HPDE6-E6E7 (cell line): Measurements from ENCODE around the gene UFM1.
"Not testable (repeated sequence)": the region's sequence is repeated elsewhere in the genome, so short reads cannot be mapped to it uniquely, and the experiment has no call there.

ENCODE experiments used
- DNase-seq: peaks from one replicate; pipeline ENCODE4 v3.0.0; 2011; ENCODE audit warnings: missing footprints; ENCODE audit errors: extremely low spot score

The UFM1 gene

DNA sequence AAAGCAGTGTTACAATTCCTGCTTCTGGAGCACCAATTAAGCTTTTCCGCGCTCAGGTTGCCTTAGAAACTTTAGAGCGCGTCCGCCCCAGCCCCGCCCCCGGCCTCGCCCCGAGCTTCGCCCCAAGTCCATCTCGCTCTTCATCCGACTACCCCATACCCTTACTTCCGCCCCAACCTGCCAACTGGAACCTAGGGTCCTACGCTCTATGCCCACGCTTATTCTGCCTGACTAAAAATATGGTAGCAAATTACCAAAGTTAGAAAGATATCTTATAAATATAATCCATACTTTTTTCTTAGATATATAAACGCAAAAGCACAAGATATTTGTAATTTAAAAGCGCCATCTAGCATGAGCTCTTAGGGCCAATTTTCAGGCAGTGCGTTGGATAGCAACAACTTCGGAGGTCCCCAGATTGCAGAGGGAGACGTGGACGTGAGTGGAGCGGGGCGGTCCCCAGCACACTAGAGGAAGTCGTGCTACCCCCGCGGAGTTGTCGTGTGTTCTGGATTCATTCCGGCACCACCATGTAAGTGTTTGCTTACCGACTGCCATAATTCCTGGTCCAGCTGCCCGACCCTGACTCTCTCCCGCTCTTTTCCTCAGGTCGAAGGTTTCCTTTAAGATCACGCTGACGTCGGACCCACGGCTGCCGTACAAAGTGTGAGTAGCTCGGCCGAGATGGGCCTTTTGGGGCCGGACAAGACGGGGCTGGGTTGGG is at the start of gene UFM1:
Gene UFM1 (plus strand): TSS at position 462 of the 724 bp plus-strand sequence. CDS start 69 bp downstream, at position 531.
- DNase-seq: peak; percentile 52

DNA sequence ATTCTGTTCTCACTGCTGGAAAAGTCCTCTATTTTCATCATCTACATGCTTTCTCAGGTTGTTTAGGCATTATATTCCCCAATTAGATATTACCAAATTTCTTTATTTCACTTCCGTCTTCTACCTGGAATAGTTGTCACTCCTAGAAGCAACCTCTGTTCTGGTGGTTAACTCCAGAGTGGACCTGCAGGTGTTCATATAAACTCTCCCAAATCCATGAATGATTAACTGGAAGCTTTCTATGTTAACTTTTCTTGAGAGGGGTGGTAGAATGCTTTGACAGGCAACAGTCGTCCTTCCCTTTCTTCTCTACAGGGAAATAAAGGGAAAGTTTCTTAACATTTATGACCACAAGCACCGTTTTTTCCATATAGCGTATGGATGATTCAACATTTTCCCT is 48.4 kb upstream of the UFM1 start:
- DNase-seq: no peak

DNA sequence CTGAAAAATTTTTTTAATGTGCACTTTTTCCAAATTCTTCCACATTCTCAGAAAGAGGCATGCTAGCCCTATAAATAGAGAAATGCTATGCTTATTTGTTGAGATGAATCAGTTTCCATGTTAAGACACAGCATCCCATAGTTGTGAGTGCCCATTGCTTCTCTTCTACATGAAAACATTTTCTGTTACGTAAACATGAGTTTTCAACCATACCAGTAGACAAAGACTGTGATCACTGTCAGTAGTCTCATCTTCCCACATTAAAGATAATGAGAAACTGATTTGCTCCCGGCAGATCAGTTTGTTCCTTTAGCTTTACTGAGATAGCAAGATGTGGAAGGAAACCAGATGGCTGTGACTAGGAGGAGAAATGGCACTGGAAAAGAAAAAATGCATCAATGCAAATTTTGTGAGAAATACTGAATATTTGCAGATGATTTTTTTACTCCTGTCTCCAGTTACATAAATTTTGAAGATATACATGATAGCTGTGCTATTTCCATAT is 45.8 kb upstream of the UFM1 start:
- no peak for DNase-seq

DNA sequence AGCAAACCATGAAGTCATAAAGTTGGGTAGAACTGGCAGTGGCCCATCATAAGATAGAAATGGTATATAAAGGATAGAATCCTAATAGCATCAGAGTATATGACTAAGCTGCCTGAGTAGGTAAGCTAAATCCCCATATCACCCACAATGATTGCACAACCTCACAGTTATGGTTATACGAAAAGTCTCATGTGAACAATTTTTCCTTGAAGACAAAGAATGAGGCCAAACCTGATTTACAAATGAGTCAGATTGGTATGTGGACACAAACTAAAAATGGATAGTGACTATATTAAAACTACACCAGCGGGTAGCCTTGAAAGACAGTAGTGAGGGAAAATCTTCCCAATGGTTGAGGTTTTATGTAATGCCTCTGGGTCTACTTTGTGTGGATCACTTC is 40.9 kb upstream of the UFM1 start:
- DNase-seq: peak; percentile 36

DNA sequence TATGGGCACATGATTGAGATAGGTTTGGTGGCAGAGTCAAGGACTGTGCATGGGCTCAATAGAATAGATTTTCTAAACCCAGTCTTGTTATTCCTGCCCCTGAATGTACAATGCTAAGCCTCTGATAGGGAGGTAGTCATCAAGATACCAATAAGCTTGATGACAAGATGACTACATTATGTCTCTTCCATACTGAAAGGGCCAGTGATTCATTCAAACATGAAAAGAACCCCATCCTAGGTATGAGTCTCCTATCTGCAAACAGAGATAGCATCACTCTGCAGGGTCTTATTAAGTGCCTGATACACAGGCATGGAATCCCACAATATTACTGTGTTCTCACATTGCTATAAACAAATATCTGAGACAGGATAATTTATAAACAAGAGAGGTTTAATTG is 40.3 kb upstream of the UFM1 start:
- no peak for DNase-seq

DNA sequence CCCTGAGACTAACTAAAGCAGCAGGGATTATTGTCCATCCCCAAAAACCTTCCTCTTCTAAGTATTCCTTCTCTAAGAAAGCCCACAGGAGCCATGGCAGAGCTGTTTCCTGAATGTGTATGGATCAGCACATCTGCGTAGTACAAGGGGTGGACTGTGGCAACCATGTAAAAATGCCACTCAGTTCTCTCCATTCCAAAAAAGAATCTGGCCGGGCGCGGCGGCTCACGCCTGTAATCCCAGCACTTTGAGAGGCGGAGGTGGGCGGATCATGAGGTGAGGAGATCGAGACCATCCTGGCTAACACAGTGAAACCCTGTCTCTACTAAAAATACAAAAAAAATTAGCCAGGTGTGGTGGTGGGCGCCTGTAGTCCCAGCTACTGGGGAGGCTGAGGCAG is 38.5 kb upstream of the UFM1 start:
- DNase-seq: not testable (repeated sequence)

DNA sequence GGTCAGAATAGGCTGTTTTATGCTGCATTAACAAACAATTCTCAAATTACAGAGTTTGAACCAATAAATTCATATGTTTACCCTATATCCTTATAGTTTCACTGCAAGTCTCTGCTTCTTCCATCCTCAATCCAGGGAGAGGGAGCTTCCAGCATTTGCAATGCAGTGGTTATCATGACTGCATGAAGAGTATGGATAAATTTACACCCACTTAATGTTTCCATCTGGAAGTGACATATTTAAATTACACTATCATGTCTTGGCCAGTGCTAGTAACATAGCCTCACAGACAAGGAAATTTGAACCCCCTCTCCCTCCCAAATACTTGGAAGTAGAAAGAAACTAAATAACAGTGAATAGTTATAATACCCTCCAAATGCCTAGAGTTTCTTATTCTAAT is 33.5 kb upstream of the UFM1 start:
- DNase-seq: no peak

DNA sequence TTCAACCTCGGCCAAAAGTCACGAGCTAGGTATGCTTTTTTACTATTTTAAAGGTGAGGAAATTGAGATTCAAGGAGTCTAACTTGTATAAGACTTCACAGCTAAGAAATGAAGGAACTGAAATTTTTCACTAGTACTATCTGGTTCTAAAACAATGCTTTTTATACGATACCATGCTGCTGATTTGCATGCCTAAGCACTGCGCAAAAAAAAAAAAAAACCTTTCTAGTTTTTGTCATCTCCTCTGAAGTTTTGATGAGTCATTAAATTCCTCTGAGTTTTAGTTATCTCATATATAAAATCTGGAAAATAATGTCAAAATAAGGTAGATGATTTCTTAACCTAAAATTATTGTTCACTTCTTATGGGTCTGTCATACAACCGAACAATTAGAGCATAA is 28.0 kb upstream of the UFM1 start:
- DNase-seq: no peak

DNA sequence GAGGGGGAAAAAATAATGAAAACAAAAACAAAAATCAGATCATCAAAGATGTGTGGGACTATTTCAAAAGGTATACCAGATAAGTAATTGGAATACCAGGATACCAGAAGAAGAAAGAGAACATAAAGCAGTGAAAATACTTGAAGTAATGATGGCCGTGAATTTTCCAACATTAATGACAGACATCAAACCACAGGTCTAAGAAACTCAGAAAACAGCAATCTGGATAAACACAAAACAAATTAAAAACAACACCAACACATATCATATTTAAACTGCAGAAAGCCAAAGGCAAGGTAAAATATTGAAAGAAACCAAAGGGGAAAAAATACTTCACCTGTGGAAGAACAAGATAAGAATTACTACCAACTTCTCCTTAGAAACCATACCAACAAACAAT is 24.2 kb upstream of the UFM1 start:
- no peak for DNase-seq

DNA sequence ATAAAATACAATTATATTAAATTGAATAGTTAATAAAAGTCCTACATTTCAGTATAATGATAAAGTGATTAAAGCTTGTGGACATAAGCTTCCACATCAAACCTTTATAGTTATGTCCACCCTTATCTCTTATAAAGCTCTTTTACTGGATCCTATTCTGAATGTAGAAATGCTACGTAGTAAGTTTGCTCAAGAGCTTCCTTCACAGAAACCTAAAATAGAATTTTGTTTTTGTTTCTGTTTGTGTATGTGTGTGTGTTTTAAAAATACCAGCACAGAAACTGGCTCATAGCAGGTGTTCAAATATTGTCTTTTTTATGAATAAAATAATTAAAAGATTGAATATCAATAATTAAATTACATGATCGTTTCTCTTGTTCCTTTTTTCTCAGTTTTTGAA is 21.0 kb upstream of the UFM1 start:
- no peak for DNase-seq

DNA sequence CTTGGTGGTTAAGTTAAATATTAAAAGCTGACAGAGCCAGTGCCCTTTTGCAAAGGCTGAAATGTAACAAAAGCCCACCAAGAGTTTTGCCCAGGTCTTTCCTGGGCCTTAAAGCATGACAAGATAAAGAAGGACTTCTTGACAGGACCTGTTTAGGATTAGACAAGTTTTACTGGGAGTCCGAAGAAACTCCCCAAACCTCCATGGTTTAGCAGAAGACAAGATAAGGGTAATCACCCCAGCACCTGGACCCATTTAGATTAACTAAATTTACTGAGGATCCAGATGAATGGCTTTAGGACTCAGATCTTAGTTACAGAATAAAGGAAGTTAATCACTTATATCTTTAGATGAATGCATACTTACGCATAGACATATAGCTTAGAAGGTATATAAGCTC is 14.8 kb upstream of the UFM1 start:
- DNase-seq: no peak

DNA sequence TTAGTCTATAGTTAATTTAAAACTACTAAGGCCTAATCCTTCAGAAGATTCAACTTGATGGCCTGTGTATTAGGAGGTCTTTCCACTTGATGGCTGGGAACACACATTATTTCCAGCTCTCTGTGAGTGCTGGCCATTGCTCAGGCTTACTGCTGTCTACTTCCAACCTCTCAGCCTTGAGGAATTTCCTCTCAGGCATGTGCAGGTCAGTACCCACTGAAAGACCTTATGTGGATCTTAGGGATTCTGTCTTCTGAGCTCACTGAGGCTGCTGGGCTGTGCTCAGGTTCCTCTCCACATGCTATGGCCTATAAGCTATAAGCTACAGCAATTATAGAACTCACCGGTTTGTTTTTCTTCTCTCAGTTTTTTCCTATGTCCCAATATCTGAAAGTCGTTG is 11.6 kb upstream of the UFM1 start:
- no peak for DNase-seq

DNA sequence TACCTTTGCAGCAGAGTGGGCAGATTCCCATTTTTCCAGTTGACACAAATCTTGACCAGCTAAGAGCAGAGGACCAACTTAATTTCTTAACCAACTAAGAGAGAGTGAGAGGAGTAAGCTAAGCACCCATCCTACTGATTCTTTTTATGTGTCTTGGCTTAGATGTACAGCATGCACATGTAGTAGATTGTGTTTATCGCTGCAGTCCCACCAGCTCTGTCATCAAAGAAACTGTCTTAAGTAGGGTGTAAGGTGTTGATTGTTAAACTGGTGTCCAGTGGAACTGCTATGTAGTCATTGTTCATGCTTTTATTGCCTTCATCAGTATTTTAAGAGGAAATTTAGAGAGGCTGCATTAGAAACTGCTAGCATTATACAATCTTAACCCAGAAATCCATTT is 9.0 kb upstream of the UFM1 start:
- no peak for DNase-seq

DNA sequence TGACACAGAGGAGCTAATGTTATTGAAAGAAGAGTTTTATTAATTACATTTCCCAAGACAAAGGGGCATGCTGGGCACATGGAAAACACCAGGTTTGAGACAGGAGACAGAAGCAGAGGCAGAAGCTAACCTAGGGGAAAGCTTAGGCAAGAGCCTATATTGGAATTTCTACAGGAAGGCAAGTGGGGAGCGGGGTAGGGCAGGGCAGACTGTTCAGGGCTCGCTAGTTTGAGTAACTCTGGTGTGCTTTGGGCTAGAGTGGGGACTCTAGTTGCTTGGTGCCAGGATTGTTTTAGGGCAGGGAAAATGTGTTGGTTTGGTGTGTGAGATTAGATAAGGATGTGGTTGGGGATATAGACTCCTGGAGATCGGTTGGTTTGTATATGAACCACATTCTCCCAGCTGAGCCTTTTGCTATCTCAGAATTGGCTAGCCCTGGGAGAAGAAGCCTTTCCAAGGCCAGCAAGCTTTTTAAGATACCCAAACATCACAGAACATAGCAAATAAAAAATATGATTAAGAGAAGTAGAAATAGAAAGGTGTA is 8.4 kb upstream of the UFM1 start:
- no peak for DNase-seq

DNA sequence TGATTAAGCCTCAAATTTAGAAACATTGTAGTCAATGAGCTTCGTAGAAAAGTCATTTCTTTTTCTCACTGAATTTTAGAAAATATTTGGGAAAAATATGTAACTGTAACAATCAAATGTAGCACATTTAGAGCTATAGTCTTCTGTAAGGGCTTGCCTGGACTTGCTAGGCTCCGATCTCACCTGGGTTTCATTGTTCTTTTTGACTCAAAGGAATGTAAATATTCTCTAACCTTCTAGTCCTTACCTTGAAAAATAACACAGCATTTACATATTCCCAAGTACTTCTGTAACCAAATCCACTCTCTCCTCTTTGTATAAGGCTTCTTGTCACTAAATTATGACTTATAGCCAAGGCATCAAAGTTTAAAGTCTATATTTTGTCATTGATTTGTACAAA is 2.9 kb upstream of the UFM1 start:
- no peak for DNase-seq

DNA sequence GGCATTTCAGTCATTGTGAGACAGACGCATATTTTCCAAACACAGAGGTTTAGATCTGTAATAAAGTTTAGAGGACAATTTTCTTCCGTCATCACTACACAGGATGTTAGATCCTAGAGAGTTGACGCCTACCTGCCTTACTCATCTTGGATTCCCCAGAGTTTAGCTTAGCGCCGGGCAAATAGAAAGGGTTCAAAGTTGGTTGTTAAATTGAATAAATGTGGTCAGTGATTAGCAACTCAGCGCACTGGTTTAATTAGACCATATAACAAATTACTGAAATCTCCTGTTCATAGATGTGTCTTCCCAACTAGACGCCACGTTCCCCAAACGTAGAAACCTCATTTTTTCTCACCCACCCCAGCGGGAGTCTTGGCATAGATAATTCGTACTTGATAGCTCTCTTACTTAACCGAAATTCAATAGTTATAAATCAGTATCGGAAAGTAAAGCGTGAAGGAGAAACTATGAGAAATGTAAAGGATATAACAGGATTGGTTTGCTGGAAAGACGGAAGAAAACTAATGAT is 726 bp upstream of the UFM1 start:
- no peak for DNase-seq

DNA sequence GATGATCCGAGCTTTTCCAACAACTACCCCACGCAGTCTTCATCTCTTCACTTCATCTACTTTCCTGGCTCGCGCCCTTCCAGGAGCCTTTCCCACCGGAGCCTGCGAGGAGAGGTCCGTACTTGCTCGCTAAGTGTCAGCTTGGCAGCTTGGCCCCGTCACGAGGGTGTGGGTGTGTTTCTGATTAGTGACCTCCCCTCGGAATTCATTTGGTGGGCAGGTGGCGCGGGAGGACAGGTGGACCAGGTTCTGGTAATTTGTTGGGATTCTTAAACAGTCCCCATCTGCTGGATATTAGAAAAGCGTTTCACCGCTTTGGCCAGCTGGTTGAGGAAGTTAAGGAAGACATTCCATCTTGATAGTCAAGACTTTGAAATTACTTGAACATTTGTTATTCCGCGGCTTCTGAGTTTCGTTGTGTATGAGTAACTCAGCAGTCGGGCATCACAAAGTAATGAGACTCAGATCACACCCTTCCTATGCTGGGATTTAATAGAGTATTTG is 515 bp downstream of the UFM1 start:
- peak; percentile 8 for DNase-seq

DNA sequence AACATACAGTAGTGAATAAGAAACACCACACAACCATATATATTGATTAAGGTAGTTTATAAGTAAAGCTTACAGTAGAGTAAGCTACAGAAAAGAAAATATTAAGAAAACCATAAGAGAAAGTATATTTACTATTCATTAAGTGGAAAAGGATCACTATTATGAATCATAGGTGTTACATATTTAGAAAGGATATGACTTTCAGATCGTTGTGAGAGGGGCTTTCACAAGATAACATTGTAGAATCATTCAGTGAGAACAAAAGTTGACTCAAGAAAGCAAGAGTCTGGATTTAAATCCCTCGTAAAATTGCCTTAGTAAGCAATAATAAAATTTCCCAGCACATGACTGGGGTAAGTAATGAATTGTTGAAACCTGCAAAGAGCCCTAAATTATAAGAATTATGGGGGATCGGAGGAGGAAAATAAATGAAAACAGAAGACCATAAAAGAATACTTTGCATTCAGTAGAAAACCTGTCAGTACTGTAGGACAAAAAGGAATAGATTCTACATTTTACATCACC is 6.0 kb downstream of the UFM1 start:
- no peak for DNase-seq

DNA sequence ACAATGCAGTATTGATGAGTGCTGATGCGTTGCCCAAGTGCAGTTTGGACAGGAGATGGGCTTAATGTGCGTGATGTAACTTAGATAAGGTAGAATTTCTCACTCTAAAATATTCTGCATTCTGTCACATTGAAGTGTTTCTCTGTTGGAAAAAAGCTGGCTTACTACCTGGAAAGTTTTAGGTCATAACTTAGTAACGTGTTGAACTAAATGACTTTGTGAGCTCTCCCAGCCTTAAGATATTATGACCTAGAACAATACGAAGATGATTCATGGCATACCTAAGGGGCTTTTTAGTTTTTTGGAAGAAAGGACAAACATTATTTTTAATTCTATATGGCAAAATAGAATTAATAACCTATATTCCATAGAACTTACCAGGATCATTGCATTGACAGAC is 9.0 kb downstream of the UFM1 start:
- DNase-seq: no peak

DNA sequence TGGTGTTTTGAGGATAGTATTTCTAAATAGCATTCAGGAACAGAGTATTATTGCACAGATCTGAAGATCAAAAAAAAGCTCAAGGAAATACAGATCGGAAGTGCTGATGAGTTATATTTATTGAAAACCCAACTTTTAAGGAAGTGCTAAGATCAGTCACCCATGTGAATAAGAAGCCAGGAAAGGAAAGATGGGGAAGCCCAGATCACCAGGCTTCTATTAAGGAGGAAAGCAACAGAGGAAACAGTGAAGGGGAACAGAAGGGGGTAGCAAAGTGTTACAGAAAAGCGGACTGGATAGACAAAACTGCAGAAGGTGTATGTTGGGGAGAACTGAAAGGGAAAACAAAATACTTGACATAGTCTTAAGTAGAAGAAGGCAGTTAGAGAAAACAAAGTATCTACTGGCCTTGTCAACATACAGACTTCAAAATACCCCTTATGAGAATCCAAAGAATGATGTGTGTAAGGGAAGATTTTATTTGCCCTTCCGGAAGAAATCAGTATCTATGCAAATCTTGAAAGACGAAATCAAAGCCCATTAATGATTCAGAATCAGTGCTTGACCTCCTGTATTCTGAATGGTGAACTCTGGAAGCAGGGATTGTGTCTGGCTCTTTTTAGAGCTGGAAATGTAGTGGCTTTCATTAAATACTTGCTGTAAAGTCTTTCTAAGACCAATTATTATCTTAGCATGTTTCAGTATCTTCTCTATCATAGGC is 12.1 kb downstream of the UFM1 start:
- DNase-seq: no peak

DNA sequence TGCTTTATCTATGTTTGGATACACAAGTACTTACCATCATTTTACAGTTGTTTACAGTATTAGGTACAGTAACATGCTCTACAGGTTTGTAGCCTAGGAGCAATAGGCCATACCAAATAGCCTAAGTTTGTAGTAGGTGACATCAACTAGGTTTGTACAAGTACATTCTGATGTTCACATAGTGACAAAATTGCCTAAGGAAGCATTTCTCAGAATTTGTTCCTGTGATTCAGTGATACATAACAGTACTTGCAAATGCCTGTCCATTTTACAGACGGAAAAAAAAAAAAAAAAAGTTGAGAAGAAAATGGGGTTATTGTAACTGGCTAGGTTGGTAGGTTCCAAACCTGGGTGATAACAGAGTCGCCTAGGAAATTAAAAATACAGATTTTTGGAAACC is 13.6 kb downstream of the UFM1 start:
- no peak for DNase-seq

DNA sequence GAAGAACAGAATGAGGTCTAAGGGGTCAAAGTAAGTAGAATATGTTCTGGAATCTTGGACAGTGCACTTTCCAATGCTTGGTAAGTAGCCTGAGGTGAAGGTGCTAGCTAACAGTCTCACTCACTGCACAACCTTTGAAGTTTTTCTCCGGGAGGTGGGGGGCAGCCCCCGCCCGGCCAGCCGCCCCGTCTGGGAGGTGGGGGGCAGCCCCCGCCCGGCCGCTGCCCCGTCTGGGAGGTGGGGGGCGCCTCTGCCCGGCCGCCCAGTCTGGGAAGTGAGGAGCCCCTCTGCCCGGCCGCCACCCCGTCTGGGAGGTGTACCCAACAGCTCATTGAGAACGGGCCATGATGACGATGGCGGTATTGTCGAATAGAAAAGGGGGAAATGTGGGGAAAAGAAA is 14.1 kb downstream of the UFM1 start:
- DNase-seq: not testable (repeated sequence)
